GM12873 (cell line): ENCODE data around the gene GADD45B.

Source experiments
- CTCF ChIP-seq: IDR thresholded peaks from 2 replicates; pipeline ENCODE4 v1.5.1; 2012; ENCODE audit warnings: low read depth, mild to moderate bottlenecking, moderate library complexity, low read length, control low read depth; ENCODE audit not compliant: insufficient read depth; ENCODE audit errors: missing control alignments

Gene GADD45B

GRCh38 chr19:2495130-2495641, 19.3 kb downstream of the GADD45B start:
- no peak for TF ChIP-seq CTCF

DNA sequence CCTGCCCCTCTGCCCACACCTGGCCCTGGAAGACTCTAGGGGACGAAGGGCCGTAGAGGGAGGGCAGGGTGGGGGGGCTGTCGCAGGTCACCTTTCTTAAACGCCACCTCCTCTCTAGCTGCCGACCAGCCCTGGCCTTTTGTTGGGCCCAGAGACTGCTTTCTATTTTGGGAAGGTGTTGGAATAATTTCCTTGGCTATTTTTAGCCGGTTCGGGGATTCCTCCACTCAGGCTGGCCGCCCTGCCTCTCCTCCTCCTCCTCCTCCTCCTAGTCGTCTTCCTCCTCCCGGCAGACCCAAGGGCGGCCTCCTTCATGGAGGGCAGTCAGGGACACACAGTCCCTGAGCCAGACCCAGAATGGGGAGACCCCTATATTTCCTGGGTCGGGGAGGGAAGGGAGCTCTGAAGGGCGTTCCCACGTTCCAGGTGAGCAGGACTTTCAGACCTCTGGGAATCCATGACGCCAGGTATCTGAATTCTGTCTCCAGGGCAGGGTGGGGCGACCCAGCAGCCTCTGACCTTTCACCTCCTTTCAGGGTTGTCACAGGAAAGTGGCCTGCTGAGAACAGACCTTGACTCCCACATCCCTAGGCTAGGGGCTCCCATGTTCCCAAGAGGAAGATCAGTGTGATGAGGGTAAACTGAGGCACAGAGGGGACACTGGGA, 19.9 kb downstream of the GADD45B start:
- no peak for TF ChIP-seq CTCF

DNA sequence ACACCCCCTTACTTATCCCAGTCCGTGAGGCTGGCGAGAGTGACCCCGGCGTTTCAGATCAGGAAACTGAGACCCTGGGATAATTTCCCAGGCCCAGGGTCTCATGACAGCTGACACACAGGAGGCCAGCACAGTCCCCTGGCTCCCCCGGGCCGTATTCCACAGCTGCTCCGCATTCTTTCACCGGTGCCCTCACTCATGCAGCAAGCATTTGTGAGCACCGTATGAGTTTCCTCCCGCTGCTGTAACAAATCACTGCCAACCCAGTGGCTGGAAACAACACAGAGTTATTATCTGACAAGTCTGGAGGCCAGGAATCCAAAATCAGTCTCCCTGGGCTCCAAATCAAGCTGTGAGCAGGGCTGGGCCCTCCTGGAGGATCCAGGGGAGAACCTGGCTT, 21.3 kb downstream of the GADD45B start:
- TF ChIP-seq CTCF: no peak

- TF ChIP-seq CTCF: no peak
Observed at GRCh38 chr19:2500156-2500555, 24.2 kb downstream of the GADD45B start.

DNA sequence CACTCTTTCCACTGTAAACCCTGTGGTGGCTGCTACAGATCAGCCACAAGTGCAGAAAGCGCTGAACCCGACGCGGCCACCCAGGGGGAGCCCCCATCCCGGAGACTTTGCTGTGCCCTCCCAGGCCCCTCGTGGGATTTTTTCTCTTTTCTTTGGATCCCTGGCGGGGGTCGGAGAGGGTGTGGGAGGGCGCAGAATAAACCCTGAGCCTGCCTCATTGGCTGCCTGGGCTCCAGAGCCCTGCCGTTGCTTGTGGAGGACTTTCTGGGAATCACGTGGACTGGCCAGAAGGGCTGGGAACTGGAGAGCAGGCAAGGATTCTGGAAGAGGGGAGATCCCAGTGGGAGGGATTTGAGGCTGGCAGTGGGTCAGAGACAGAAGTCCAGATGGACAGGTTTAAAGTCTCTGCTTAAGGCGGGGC, 24.9 kb downstream of the GADD45B start:
- no peak for TF ChIP-seq CTCF

- no peak for TF ChIP-seq CTCF
Observed at GRCh38 chr19:2503521-2504109, 27.7 kb downstream of the GADD45B start.

- TF ChIP-seq CTCF: no peak
Observed at GRCh38 chr19:2507109-2507508, 31.2 kb downstream of the GADD45B start.
